HG03025 (cell line): ENCODE results near the gene VAV2.
"Not testable (repeated sequence)": the region's sequence is repeated elsewhere in the genome, so short reads cannot be mapped to it uniquely, and the experiment has no call there.

ENCODE experiments used
- ATAC-seq: cut with Tn5 transposase; IDR thresholded peaks from one replicate; pipeline ENCODE4 v1.9.1; 2021; ENCODE audit warnings: mild to moderate bottlenecking, moderate library complexity; ENCODE audit not compliant: unreplicated experiment, low FRiP score

VAV2 gene

GRCh38 chr9:133762488-133763271, 229.4 kb downstream of the VAV2 start:
- no peak for ATAC-seq

- ATAC-seq, result no peak
These were observed 230.4 kb downstream of the VAV2 start for GRCh38 chr9:133761641-133762248.

GRCh38 chr9:133760713-133761290, 231.3 kb downstream of the VAV2 start:
- ATAC-seq, result no peak

GRCh38 chr9:133759946-133760345, 232.2 kb downstream of the VAV2 start:
- no peak for ATAC-seq

GRCh38 chr9:133759146-133759900, 232.8 kb downstream of the VAV2 start:
- ATAC-seq, result no peak

- ATAC-seq, result no peak
These were observed 233.9 kb downstream of the VAV2 start for GRCh38 chr9:133758228-133758627.

DNA sequence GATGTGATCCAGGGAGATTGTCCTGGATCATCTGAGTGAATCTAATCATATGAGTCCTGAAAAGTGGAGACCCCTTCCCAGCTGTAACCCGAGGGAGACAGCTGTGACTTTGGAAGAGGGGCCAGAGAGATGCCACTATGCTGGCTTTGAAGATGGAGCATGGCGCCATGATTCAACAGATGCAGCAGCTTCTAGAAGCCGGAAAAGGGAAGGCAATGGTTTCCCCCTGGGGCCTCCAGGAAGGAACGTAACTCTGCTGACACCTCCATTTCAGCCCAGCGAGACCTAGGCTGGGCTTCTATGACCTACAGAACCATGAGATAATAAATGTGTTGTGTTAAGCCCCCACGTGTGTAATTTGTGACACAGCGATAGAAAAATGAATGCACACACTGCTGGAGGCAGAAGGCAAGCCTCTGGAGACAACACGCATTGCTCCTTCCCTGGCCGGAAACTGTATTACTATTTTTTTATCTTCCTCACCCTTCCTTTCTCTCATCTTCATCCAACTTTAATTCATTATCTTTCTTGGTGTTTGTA, 237.4 kb downstream of the VAV2 start:
- no peak for ATAC-seq

- no peak for ATAC-seq
These were observed 237.9 kb downstream of the VAV2 start for GRCh38 chr9:133754187-133754586.

- ATAC-seq, result no peak
These were observed 239.2 kb downstream of the VAV2 start for GRCh38 chr9:133752739-133753446.

DNA sequence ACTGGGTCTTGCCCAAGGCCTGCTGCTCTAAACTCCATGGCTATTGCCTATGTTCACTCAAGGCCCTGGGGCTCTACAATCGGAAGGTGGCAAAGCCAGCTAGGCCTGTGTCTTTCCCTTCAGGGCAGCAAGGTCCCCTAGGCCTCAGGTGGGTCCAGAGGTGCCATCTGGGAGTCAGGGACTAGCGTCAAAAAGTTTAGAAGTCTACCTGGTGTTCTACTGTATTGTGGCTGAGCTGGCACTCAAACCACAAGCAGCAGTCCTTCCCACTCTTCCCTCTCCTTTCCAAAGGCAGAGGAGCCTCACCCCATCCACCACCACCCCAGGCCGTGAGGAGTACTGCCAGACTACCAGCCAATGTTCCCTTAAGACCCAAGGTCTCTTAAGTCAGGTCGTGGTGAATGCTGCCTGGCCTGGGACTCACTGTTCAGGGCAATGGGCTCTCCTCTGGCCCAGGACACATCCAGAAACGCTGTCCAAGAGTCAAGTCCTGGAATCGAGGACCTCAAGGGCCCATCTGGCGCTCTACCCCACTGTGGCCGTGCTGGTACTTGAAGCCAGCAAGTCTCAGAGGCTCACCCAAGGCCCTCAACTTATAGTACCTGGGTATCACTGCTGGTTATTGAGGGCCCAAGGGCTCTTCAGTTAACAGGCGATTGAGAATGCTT, 241.0 kb downstream of the VAV2 start:
- ATAC-seq, result no peak

- ATAC-seq, result no peak
These were observed 244.8 kb downstream of the VAV2 start for GRCh38 chr9:133747309-133747708.

DNA sequence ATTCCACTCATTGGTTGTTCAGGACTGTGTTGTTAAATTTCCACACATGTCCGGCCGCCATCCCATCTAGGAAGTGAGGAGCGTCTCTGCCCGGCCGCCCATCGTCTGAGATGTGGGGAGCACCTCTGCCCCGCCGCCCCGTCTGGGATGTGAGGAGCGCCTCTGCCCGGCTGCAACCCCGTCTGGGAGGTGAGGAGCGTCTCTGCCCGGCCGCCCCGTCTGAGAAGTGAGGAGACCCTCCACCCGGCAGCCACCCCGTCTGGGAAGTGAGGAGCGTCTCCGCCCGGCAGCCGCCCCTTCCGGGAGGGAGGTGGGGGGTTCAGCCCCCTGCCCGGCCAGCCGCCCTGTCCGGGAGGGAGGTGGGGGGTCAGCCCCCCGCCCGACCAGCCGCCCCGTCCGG, 247.6 kb downstream of the VAV2 start:
- ATAC-seq, result not testable (repeated sequence)

- ATAC-seq, result no peak
These were observed 249.2 kb downstream of the VAV2 start for GRCh38 chr9:133742849-133743444.

GRCh38 chr9:133742251-133742650, 249.9 kb downstream of the VAV2 start:
- no peak for ATAC-seq

DNA sequence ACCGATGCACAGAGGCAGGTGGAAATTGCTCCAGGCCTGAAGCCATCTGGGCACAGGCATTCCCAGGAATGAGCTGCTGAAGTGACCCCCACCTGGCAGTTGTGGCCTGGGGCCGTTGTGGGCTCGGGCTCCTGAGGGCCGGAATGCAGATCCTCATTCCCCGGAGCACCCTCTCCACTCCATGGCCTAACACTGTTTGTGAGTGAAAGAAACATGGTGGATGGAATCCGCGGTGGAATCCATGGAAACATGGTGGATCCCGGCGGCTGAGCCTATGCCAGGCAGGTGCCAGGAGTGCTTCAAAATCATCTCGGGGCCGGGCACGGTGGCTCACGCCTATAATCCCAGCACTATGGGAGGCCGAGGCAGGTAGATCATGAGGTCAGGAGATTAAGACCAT, 250.4 kb downstream of the VAV2 start:
- ATAC-seq, result no peak

DNA sequence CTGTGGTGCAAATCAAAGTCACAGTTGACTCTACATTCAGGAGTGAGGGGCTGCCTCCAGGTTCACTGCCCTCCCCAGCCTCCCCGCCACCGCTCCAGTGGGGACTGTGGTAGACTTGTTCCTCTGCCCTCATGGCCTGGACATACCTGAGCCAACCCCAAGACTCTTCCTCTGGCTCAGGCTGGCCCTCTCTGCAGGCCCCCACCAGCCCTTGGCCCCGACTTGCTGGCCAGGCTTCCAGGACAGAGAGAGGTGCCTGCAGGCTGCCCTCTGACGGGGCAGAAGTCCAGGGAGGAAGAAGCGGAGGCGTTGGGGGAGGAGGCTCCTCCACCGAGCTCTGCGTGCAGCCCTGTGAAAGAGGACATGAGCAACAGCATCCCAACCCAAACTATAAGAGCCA, 251.2 kb downstream of the VAV2 start:
- ATAC-seq, result no peak

GRCh38 chr9:133739408-133740280, 252.5 kb downstream of the VAV2 start:
- ATAC-seq, result no peak

GRCh38 chr9:133738640-133739225, 253.4 kb downstream of the VAV2 start:
- ATAC-seq, result no peak
